ENCODE results near the gene SCNM1.

SCNM1 gene

DNA sequence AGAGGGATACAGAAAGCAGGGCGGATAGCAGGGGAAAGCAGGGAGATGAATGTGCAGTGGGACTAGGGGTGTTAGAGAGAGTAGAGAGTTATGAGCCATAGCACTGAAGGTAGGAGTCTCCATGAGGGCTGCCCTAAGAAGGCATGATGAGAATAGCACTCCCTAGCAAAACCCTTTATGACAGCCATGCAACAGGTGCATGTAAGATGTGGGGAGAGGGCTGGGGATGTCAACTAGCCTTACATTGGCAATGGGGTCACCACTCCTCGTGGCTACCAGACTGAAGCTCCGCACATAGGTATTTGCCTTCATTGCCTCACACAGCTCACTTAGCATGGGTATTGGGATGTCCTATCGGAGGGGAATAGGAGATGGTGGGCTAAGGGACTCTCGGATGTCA lies 5.2 kb downstream of the SCNM1 start:
- Histone ChIP-seq H2BK15ac (ENCODE audit: low read depth, poor library complexity, severe bottlenecking) (no peak overlapping the region), H3K4ac (ENCODE audit: low read depth in 1 of 2, low read length in 2 of 2) (no peak overlapping the region), H3K36me3 (ENCODE audit: control insufficient read depth in 1 of 2, insufficient read depth in 2 of 2, low read depth in 1 of 2, low read length in 2 of 2) (peaks cover 48 to 65% of the 10 kb centered on the region in 2 experiments), H3K27ac (ENCODE audit: low read length, poor library complexity, severe bottlenecking) (no peak overlapping the region), H3K4me3 (ENCODE audit: insufficient read depth in 1 of 2, low read depth in 1 of 2, low read length in 2 of 2) (no peak overlapping the region), H3K14ac (ENCODE audit: low read length in 2 of 2) (no peak overlapping the region), H3K9ac (ENCODE audit: low read length) (no peak overlapping the region), H4K8ac (ENCODE audit: low read length) (no peak overlapping the region), H2AFZ (ENCODE audit: low read depth, low read length) (no peak overlapping the region), H2BK12ac (ENCODE audit: low read length in 2 of 2) (no peak overlapping the region), H3K79me1 (replicated peaks; ENCODE audit: low read length, poor library complexity, severe bottlenecking) (peaks cover 8% of the 10 kb centered on the region), H3K4me2 (ENCODE audit: low read length, poor library complexity, severe bottlenecking) (no peak overlapping the region), H4K91ac (ENCODE audit: low read length) (no peak overlapping the region), H3K9me3 (ENCODE audit: control insufficient read depth, low read length) (no peaks in the 10 kb centered on the region), H2BK5ac (ENCODE audit: low read depth, low read length, poor library complexity, severe bottlenecking) (no peak overlapping the region), H3K18ac (ENCODE audit: low read depth in 1 of 2, low read length in 2 of 2) (no peak overlapping the region), H3K27me3 (ENCODE audit: control insufficient read depth in 1 of 2, insufficient read depth in 1 of 2, low read length in 2 of 2) (no peaks in the 10 kb centered on the region), H2AK5ac (ENCODE audit: low read length, severe bottlenecking) (no peak overlapping the region), H3K23ac (ENCODE audit: low read length in 2 of 2) (no peak overlapping the region), H2BK120ac (ENCODE audit: low read depth, low read length) (no peak overlapping the region), H3K4me1 (ENCODE audit: control insufficient read depth, insufficient read depth, low read depth, low read length) (peaks cover 6% of the 10 kb centered on the region)
- no peak for DNase-seq
- 95% methylated on average over 2 of the region's 5 CpGs for WGBS

DNA sequence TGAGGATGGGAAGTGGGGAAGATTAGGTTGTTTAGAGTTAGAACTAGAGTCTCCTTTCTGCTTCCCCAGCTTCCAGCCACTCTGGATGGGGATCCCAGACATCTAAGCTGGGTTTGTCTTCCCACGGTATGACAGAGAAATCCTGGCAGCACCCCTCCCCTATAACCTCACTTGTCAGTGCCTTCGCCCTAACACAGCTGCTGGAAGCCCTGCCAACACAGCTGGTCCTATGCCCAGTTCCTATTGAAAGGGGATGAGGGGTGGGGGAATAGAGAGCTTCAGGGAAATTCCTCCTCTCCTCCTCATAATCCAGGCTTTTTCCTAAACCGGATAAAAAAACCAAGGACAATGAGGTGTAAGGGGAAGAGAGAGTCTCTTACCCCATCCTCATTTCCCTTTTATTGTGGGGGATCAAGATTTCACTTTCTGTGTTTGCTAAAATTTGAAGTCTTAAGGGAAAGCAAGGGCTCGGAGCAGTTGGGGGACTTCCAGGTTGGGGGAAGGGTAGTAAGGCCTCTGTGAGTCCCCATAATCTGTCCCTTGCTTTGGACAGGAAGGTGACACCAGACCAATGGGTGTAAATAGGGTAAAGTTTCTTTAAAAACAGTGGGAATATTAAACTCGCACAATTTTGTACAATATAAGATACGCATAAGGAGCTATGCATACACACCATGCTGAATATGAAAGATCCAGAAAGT lies 9.2 kb downstream of the SCNM1 start:
- H3K27me3 ChIP-seq (ENCODE audit: control insufficient read depth in 1 of 2, insufficient read depth in 1 of 2, low read length in 2 of 2), result no peaks in the 10 kb centered on the region

DNA sequence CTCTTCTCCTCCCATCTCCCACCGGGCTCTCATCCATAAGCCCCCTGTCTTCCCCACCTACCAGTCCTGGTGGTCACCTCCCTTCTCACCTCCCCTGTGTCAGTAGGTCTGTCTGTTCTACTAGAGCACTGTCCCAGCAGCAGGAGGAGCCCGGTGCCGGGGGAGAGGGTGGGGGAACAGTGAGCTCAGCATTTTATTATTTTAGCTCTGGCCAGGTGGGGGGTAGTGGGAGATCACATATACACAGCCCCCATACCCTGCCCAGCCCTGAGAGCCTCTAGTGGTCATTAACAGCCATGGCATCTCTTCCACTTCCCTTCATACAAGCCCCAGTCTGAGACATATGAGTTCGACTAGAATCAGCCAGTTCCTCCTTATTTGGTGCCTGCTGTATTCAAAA lies 9.9 kb downstream of the SCNM1 start, which contains the start of gene TMOD4:
TMOD4 (minus strand) TSS at position 119 of the 400 bp plus-strand sequence. CDS start 1,106 bp downstream, outside the sequence.
- Histone ChIP-seq H2BK12ac (ENCODE audit: low read length in 2 of 2) (no peak within 1 kb of the TSS), H2BK15ac (ENCODE audit: low read depth, poor library complexity, severe bottlenecking) (no peak within 1 kb of the TSS), H4K8ac (ENCODE audit: low read length) (no peak within 1 kb of the TSS), H2BK120ac (ENCODE audit: low read depth, low read length) (no peak within 1 kb of the TSS), H3K18ac (ENCODE audit: low read depth in 1 of 2, low read length in 2 of 2) (no peak within 1 kb of the TSS), H2AK5ac (ENCODE audit: low read length, severe bottlenecking) (no peak within 1 kb of the TSS), H3K4me3 (ENCODE audit: insufficient read depth in 1 of 2, low read depth in 1 of 2, low read length in 2 of 2) (no peak within 1 kb of the TSS), H3K4me1 (ENCODE audit: control insufficient read depth, insufficient read depth, low read depth, low read length) (no peaks in the 10 kb centered on the region), H3K4me2 (ENCODE audit: low read length, poor library complexity, severe bottlenecking) (no peak within 1 kb of the TSS), H2AFZ (ENCODE audit: low read depth, low read length) (no peak within 1 kb of the TSS), H3K9me3 (ENCODE audit: control insufficient read depth, low read length) (no peaks in the 10 kb centered on the region), H3K9ac (ENCODE audit: low read length) (peak within 1 kb of the TSS; percentile 12), H4K91ac (ENCODE audit: low read length) (no peak within 1 kb of the TSS), H3K23ac (ENCODE audit: low read length in 2 of 2) (no peak within 1 kb of the TSS), H3K14ac (ENCODE audit: low read length in 2 of 2) (no peak within 1 kb of the TSS), H3K36me3 (ENCODE audit: control insufficient read depth in 1 of 2, insufficient read depth in 2 of 2, low read depth in 1 of 2, low read length in 2 of 2) (peaks cover 60 to 76% of the 10 kb centered on the region in 2 experiments), H3K27me3 (ENCODE audit: control insufficient read depth in 1 of 2, insufficient read depth in 1 of 2, low read length in 2 of 2) (no peaks in the 10 kb centered on the region), H2BK5ac (ENCODE audit: low read depth, low read length, poor library complexity, severe bottlenecking) (no peak within 1 kb of the TSS), H3K79me1 (replicated peaks; ENCODE audit: low read length, poor library complexity, severe bottlenecking) (peaks cover 6% of the 10 kb centered on the region), H3K4ac (ENCODE audit: low read depth in 1 of 2, low read length in 2 of 2) (no peak within 1 kb of the TSS), H3K27ac (ENCODE audit: low read length, poor library complexity, severe bottlenecking) (no peak within 1 kb of the TSS)
- peak; percentile 19 for DNase-seq
- WGBS, result 76% methylated on average over 2 of the region's 4 CpGs

More for the DNA sequence above, 9.2 kb downstream of the SCNM1 start:
- 98% methylated on average over 3 of the region's 6 CpGs for whole genome bisulfite sequencing
- H2AK5ac ChIP-seq (ENCODE audit: low read length, severe bottlenecking), result no peak overlapping the region
- H3K14ac ChIP-seq (ENCODE audit: low read length in 2 of 2), result no peak overlapping the region
- H3K18ac ChIP-seq (ENCODE audit: low read depth in 1 of 2, low read length in 2 of 2), result no peak overlapping the region
- H3K27ac ChIP-seq (ENCODE audit: low read length, poor library complexity, severe bottlenecking), result no peak overlapping the region
- no peak overlapping the region for H3K4me2 ChIP-seq (ENCODE audit: low read length, poor library complexity, severe bottlenecking)
- H3K4me3 ChIP-seq (ENCODE audit: insufficient read depth in 1 of 2, low read depth in 1 of 2, low read length in 2 of 2), result no peak overlapping the region
- no peak overlapping the region for H2BK15ac ChIP-seq (ENCODE audit: low read depth, poor library complexity, severe bottlenecking)
- H2AFZ ChIP-seq (ENCODE audit: low read depth, low read length), result no peak overlapping the region
- H2BK120ac ChIP-seq (ENCODE audit: low read depth, low read length), result no peak overlapping the region
- no peak overlapping the region for H4K91ac ChIP-seq (ENCODE audit: low read length)
- H2BK5ac ChIP-seq (ENCODE audit: low read depth, low read length, poor library complexity, severe bottlenecking), result no peak overlapping the region
- peaks cover 61 to 76% of the 10 kb centered on the region in 2 experiments for H3K36me3 ChIP-seq (ENCODE audit: control insufficient read depth in 1 of 2, insufficient read depth in 2 of 2, low read depth in 1 of 2, low read length in 2 of 2)
- no peaks in the 10 kb centered on the region for H3K9me3 ChIP-seq (ENCODE audit: control insufficient read depth, low read length)
- H3K9ac ChIP-seq (ENCODE audit: low read length), result peak overlapping the region; percentile 12
- H4K8ac ChIP-seq (ENCODE audit: low read length), result no peak overlapping the region
- no peak overlapping the region for H2BK12ac ChIP-seq (ENCODE audit: low read length in 2 of 2)
- peaks cover 4% of the 10 kb centered on the region for H3K79me1 ChIP-seq (replicated peaks; ENCODE audit: low read length, poor library complexity, severe bottlenecking)
- DNase-seq, result no peak
- no peak overlapping the region for H3K23ac ChIP-seq (ENCODE audit: low read length in 2 of 2)
- no peaks in the 10 kb centered on the region for H3K4me1 ChIP-seq (ENCODE audit: control insufficient read depth, insufficient read depth, low read depth, low read length)
- no peak overlapping the region for H3K4ac ChIP-seq (ENCODE audit: low read depth in 1 of 2, low read length in 2 of 2)

DNA sequence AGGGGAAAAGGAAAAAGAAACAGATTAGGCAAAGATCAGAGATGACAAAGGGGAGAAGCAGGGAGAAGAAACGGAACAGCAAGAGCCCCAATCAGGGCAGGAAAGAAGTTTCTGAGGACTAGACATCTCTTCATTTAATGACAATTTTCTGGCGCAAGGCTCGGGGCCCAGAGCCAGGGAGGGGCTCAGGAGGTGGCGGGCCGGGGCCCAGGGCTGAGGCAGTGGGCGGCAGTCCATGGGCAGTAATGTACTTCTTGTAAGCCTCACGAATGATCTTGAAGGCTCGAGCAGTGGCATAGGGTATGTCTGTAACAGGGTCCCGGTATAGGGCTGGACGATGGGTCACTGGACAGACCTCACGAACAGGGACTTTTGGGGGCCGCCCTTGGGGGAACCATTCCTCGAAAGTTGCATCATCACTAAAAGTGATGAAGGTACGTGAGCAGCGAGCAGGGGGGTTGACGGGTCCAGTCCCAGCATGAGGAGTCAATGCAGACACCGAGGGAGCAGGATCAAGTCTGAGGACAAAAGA lies 10.6 kb downstream of the SCNM1 start:
- Histone ChIP-seq H2BK5ac (ENCODE audit: low read depth, low read length, poor library complexity, severe bottlenecking) (no peak overlapping the region), H3K9me3 (ENCODE audit: control insufficient read depth, low read length) (no peaks in the 10 kb centered on the region), H2BK120ac (ENCODE audit: low read depth, low read length) (no peak overlapping the region), H4K91ac (ENCODE audit: low read length) (no peak overlapping the region), H3K4me3 (ENCODE audit: insufficient read depth in 1 of 2, low read depth in 1 of 2, low read length in 2 of 2) (no peak overlapping the region), H2AFZ (ENCODE audit: low read depth, low read length) (no peak overlapping the region), H2BK12ac (ENCODE audit: low read length in 2 of 2) (no peak overlapping the region), H4K8ac (ENCODE audit: low read length) (no peak overlapping the region), H3K36me3 (ENCODE audit: control insufficient read depth in 1 of 2, insufficient read depth in 2 of 2, low read depth in 1 of 2, low read length in 2 of 2) (peaks cover 60 to 76% of the 10 kb centered on the region in 2 experiments), H2AK5ac (ENCODE audit: low read length, severe bottlenecking) (no peak overlapping the region), H3K27ac (ENCODE audit: low read length, poor library complexity, severe bottlenecking) (no peak overlapping the region), H3K18ac (ENCODE audit: low read depth in 1 of 2, low read length in 2 of 2) (no peak overlapping the region), H3K23ac (ENCODE audit: low read length in 2 of 2) (no peak overlapping the region), H3K14ac (ENCODE audit: low read length in 2 of 2) (no peak overlapping the region), H3K4ac (ENCODE audit: low read depth in 1 of 2, low read length in 2 of 2) (no peak overlapping the region), H3K4me1 (ENCODE audit: control insufficient read depth, insufficient read depth, low read depth, low read length) (no peaks in the 10 kb centered on the region), H3K27me3 (ENCODE audit: control insufficient read depth in 1 of 2, insufficient read depth in 1 of 2, low read length in 2 of 2) (no peaks in the 10 kb centered on the region), H3K9ac (ENCODE audit: low read length) (no peak overlapping the region), H2BK15ac (ENCODE audit: low read depth, poor library complexity, severe bottlenecking) (no peak overlapping the region), H3K79me1 (replicated peaks; ENCODE audit: low read length, poor library complexity, severe bottlenecking) (peaks cover 10% of the 10 kb centered on the region), H3K4me2 (ENCODE audit: low read length, poor library complexity, severe bottlenecking) (no peak overlapping the region)
- WGBS, result 97% methylated on average over 17 of the region's 17 CpGs
- no peak for DNase-seq

Measured in mesenchymal stem cell (in vitro differentiated cells and primary cell).